GOT3 (cell line): ENCODE data around the gene SMO.
A peak's percentile ranks its signal among the peaks of the same experiment; 100 is the strongest.

ENCODE experiments used
- DNase-seq: peaks from one replicate; lab custom pipeline; 2025; ENCODE audit warnings: mixed read lengths; lab: John Stamatoyannopoulos, UW

SMO gene

GRCh38 chr7:129188372-129188891, at the start of gene SMO:
TSS of gene SMO (plus strand) at chr7:129188633. CDS start at chr7:129189152, 519 bp downstream.
- DNase-seq = no peak

DNA sequence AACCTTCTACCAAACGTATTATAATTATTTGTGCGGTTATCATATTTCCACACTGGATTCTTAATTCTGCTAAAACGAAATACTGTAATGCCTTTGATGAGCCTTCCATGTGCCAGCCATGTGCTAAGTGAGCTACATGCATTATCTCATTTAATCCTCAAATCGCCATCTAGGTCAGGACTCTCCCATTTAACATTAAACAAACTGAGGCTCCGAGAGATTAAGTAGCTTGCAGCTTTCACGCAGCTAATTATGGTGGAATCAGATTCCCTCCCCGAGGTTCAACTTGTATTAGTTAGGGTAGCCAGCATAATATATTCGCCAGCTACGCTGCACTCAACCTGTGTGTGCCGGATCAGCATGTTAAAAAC, 44.7 kb upstream of the SMO start:
- no peak for DNase-seq

GRCh38 chr7:129144095-129144833, 44.2 kb upstream of the SMO start, which contains the start of gene TSPAN33:
TSS of gene TSPAN33 (plus strand) at chr7:129144707. CDS start at chr7:129144981, 274 bp downstream.
- DNase-seq = peak; percentile 17

GRCh38 chr7:129144834-129145668, 43.4 kb upstream of the SMO start:
- DNase-seq = no peak

GRCh38 chr7:129146237-129146979, 42.0 kb upstream of the SMO start:
- DNase-seq = no peak

- no peak for DNase-seq
These were observed 40.7 kb upstream of the SMO start for GRCh38 chr7:129147731-129148130.

DNA sequence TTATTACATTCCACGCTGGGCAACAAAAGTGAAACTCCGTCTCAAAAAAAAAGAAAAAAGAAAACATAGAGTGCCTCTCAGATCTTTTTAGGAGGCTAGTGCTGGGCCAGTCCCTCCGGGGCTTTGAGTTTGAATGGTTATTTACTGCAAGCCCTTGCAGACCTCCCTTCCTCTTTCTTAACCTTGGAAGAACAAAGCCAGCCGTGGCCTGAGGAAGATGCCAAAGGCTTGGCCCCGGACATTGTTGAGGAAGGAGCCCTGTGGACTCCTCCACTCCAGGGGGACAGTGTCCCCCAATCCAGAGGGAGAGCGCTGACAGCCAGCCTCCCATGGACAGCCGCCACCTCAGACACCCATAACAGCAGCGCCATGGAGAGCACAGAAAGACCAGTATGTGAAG, 38.9 kb upstream of the SMO start:
- no peak for DNase-seq

DNA sequence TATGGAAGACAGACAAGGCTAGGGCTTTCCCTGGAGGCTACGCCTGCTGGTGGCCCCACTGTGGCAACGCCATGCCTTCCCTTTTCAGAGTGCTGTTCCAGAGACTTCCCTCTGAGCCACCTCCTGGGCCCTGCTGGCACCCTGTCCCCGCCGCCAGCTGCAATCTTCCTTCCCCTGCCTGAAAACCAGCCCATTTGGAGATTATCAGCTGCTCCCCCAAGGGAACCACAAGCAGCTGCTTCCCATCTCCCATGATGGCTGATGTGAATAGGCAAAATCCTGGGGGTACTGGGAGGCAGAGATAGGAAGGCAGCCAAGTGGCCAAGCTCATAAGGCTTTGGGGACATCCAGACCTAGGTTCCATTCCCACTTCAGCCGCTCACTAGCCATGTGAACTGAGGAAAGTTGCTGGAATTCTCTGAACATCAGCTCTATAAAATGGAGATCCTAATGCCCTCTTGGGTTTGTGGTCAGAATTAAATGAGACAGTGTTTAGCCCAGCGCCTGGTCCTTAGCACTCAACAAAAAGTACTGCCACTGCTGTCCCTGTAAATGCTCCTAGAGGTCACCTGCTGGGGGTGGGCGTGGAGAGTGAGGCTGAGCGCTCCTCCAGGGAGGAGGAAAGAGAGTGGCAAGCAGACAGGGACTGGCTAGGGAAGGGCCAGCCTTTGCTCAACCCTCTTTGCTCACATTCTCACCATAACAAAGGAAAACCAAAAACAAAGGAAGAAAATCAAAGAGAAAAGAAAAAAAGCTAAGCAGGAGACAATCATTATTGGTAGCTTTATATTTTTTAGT, 38.0 kb upstream of the SMO start:
- DNase-seq = no peak

GRCh38 chr7:129157651-129158050, 30.8 kb upstream of the SMO start:
- DNase-seq = no peak

DNA sequence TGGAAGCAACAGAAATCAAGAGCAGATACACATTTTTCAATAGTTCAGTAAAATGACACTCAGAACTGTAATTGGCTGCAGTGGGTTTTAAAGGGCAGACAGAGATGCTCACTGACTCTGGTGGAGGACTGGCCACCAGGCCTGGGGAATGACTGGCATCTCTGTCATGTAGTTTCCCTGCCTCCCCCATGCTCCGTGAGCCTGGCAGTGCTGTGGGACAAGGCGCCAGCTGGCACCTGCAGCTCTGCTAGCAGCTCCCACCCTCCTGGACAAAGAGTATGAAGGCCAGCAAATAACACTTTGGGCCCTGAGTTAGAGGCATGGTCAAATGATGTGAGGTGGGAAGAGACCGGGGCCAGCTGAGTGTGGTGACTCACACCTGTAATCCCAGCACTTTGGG, 28.9 kb upstream of the SMO start:
- no peak for DNase-seq

DNA sequence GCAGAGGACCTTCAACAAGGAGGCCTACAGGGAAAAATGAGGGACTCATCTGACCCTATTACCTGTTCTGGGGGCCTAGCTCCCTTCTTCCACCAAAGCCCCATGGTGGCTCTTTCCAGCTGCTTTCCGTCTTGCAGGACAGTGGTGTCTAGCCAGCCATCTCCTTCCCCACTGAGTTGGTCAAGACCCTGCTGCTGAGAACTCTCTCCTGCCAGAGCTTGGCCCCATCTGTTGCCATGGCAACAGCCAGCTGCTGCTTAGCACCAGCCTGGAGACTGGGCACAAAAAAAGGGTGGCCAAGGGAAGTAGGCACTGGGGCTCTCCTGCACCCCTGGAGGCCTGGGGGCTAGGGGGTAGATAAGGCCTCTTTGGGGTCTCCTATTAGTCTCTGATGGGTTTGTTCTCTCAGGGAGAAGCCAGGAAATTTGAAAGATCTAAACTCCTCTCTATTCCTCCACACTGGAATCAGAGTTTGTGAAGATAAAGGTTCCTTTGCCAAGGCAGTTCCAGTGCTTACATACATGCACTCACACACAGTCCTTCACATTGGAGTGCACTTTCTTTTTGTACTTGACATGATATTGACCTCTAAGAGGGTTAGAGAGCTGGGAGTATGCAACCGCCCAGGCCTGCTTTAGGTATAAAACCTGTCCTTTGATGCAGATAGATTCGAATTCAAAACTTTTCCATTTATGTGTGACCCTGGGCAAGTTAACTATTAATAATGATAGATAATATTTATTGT, 28.1 kb upstream of the SMO start:
- DNase-seq = no peak

GRCh38 chr7:129161524-129162225, 26.8 kb upstream of the SMO start:
- no peak for DNase-seq

- no peak for DNase-seq
These were observed 25.7 kb upstream of the SMO start for GRCh38 chr7:129162732-129163131.

DNA sequence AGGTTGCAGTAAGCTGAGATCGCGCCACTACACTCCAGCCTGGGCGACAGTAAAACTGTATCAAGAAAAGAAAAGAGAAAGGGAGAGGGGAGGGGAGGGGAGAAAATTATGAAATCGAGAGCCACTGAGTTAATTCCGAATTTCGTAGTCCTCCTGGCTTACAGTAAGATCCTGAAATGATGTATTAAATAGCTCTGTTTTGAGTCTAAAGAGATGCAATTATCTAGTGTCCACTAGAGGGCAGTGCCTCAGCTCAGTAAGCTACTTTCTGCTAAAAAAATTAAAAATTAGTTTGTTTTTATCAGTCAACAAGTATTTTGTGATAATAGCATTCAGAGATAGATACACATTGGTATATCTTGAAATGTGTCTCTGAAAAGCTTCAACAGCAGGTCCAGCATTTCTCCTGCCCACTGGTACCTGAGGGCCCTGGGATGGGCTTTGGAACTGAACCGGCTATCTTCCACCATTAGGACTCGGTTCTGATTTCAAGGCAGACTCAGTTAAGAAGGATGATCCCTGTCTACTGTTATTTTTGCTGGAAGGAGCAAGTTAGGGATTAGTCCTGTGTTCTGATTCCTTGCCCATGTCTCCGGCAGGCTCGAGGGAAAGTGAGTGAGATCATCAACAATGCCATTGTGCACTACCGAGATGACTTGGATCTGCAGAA, 24.4 kb upstream of the SMO start:
- no peak for DNase-seq

GRCh38 chr7:129166745-129167144, 21.7 kb upstream of the SMO start:
- no peak for DNase-seq

DNA sequence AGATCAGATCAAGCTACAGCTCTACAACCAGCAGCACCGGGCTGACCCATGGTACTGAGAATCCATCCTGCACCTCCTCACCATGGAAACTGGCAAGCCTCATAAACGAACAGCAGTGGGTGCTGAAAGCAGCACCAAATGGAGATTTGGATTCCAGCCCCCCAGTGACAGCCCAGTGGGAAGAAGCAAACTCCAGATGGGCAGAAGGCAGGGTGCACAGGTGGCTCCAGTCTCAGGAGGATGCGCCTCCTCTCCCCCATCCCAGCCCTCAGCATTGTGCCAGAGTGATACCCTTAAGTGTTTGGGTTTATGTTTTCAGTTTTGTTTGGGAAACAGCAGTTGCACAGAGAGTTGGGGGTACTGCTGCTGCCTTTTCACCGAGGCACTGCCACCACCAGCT, 20.6 kb upstream of the SMO start:
- no peak for DNase-seq

- no peak for DNase-seq
These were observed 20.0 kb upstream of the SMO start for GRCh38 chr7:129168231-129169021.

DNA sequence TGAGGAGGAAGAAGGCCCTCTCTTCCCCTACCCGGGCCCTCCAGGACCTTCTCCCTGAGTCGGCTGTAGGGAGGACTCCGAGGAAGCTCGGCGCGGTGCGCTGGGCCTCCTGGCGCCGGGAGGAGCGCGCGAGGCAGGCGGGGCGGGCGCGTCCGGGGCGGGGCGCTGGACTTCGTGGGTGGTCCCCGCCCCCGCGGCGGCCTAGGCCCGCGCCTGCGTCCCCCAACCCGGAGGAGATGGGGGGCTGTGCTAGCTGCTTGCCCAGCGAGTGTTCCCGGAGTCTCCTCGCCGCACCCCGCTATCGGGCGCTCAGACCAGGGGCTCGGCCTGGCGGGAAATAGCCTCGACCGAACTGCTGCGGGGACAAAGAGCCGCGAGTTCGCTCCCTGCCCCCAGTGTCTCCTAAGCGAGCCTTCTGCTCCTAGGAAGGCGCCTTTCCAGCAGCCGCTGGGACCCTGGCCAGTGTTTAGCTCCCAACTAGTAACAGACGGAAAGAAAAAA, 19.2 kb upstream of the SMO start:
- peak; percentile 3 for DNase-seq
